RWPE2 (cell line): Measurements from ENCODE around the gene ETAA1.

Source experiments
- ATAC-seq: fragments of 200-7000 bp; cut with Tn5 transposase; 3 replicates; pipeline ENCODE4 v1.9.1; 2021; ENCODE audit warnings: low read depth
- DNase-seq: peaks from one replicate; pipeline ENCODE4 v3.0.0-alpha.2; 2020; ENCODE audit warnings: low spot score
- H3K27ac ChIP-seq: fragments of 450-650 bp; 2 replicates; pipeline ENCODE4 v1.5.1; 2017; ENCODE audit warnings: mild to moderate bottlenecking; ENCODE audit not compliant: poor library complexity, severe bottlenecking
- H3K27me3 ChIP-seq: fragments of 250-450 bp; sonication (Bioruptor Pico); 2 replicates; pipeline ENCODE4 v1.5.1; 2021; ENCODE audit warnings: mild to moderate bottlenecking, moderate library complexity; ENCODE audit not compliant: insufficient read depth, poor library complexity, severe bottlenecking
- H3K36me3 ChIP-seq: fragments of 250-450 bp; sonication (Bioruptor Pico); 2 replicates; pipeline ENCODE4 v1.5.1; 2020; ENCODE audit warnings: low read depth, mild to moderate bottlenecking, moderate library complexity
- H3K4me1 ChIP-seq: fragments of 250-450 bp; sonication (Bioruptor Pico); 2 replicates; pipeline ENCODE4 v1.5.1; 2021; ENCODE audit warnings: mild to moderate bottlenecking, moderate library complexity; ENCODE audit not compliant: insufficient read depth, poor library complexity, severe bottlenecking
- H3K4me3 ChIP-seq: fragments of 250-450 bp; sonication (Bioruptor Pico); 2 replicates; pipeline ENCODE4 v1.5.1; 2021; ENCODE audit warnings: mild to moderate bottlenecking, moderate library complexity; ENCODE audit not compliant: severe bottlenecking
- H3K9me3 ChIP-seq: fragments of 250-450 bp; sonication (Bioruptor Pico); 2 replicates; pipeline ENCODE4 v1.5.1; 2021; ENCODE audit warnings: mild to moderate bottlenecking, moderate library complexity; ENCODE audit not compliant: severe bottlenecking
- CTCF ChIP-seq: fragments of 450-650 bp; IDR thresholded peaks from one replicate; pipeline ENCODE4 v1.5.1; 2017; ENCODE audit warnings: mild to moderate bottlenecking, moderate library complexity; ENCODE audit not compliant: poor library complexity, severe bottlenecking

Gene ETAA1

GRCh38 chr2:67379048-67379447, 18.1 kb upstream of the ETAA1 start:
- TF ChIP-seq CTCF = no peak
- peaks cover 3% of the 10 kb centered on the region for H3K9me3 ChIP-seq
- DNase-seq (no peak), ATAC-seq (no peak)
- no peaks in the 10 kb centered on the region for H3K27me3 ChIP-seq
- no peaks in the 10 kb centered on the region for H3K4me1 ChIP-seq
- no peaks in the 10 kb centered on the region for H3K36me3 ChIP-seq
- no peak overlapping the region for H3K4me3 ChIP-seq
- H3K27ac ChIP-seq = no peak overlapping the region

GRCh38 chr2:67384123-67384822, 12.9 kb upstream of the ETAA1 start:
- TF ChIP-seq CTCF = no peak
- Histone ChIP-seq H3K4me1 (peaks cover 7% of the 10 kb centered on the region), H3K27me3 (no peaks in the 10 kb centered on the region), H3K4me3 (no peak overlapping the region), H3K27ac (no peak overlapping the region), H3K9me3 (peaks cover 3% of the 10 kb centered on the region), H3K36me3 (no peaks in the 10 kb centered on the region)
- ATAC-seq = no peak
- no peak for DNase-seq

- Histone ChIP-seq H3K27me3 (no peaks in the 10 kb centered on the region), H3K4me3 (no peak overlapping the region), H3K27ac (peak overlapping the region; percentile 78), H3K36me3 (no peaks in the 10 kb centered on the region), H3K9me3 (no peaks in the 10 kb centered on the region), H3K4me1 (peaks cover 22% of the 10 kb centered on the region)
- TF ChIP-seq CTCF = no peak
- ATAC-seq (no peak), DNase-seq (no peak)
Measured at GRCh38 chr2:67388680-67389079, 8.5 kb upstream of the ETAA1 start.

- H3K4me3 ChIP-seq = no peak overlapping the region
- H3K27me3 ChIP-seq = no peaks in the 10 kb centered on the region
- no peaks in the 10 kb centered on the region for H3K9me3 ChIP-seq
- no peaks in the 10 kb centered on the region for H3K36me3 ChIP-seq
- peak overlapping the region; percentile 78 for H3K27ac ChIP-seq
- no peak for TF ChIP-seq CTCF
- peaks cover 28% of the 10 kb centered on the region for H3K4me1 ChIP-seq
- peak; percentile 82 for ATAC-seq
- DNase-seq = no peak
Measured at GRCh38 chr2:67389286-67389685, 7.8 kb upstream of the ETAA1 start.

- Histone ChIP-seq H3K27ac (peak overlapping the region; percentile 78), H3K4me1 (peaks cover 33% of the 10 kb centered on the region), H3K4me3 (no peak overlapping the region), H3K9me3 (no peaks in the 10 kb centered on the region), H3K27me3 (no peaks in the 10 kb centered on the region), H3K36me3 (no peaks in the 10 kb centered on the region)
- no peak for TF ChIP-seq CTCF
- ATAC-seq = no peak
- no peak for DNase-seq
Measured at GRCh38 chr2:67389788-67390187, 7.3 kb upstream of the ETAA1 start.
